HG03066 (cell line): ENCODE data around the gene ERMAP.
"Not testable (repeated sequence)": the region's sequence is repeated elsewhere in the genome, so short reads cannot be mapped to it uniquely, and the experiment has no call there.

ENCODE experiments used
- ATAC-seq: cut with Tn5 transposase; IDR thresholded peaks from one replicate; pipeline ENCODE4 v1.9.1; 2021; ENCODE audit warnings: low read depth; ENCODE audit not compliant: unreplicated experiment

Gene ERMAP

GRCh38 chr1:42841440-42842147 is 24.7 kb downstream of the ERMAP start:
- ATAC-seq = no peak

- ATAC-seq = no peak
These were observed 27.7 kb downstream of the ERMAP start for GRCh38 chr1:42844592-42845140.

- ATAC-seq = no peak
These were observed 28.3 kb downstream of the ERMAP start for GRCh38 chr1:42845193-42845592.

GRCh38 chr1:42845866-42846256 is 28.9 kb downstream of the ERMAP start:
- peak; percentile 26 for ATAC-seq

- peak; percentile 85 for ATAC-seq
These were observed 29.6 kb downstream of the ERMAP start, which contains the start of gene ZNF691 for GRCh38 chr1:42846257-42847110. TSS of gene ZNF691 (plus strand) at chr1:42846613. CDS start at chr1:42849659, 3,046 bp downstream.

- no peak for ATAC-seq
These were observed 30.2 kb downstream of the ERMAP start for GRCh38 chr1:42847111-42847595.

- no peak for ATAC-seq
These were observed 31.0 kb downstream of the ERMAP start for GRCh38 chr1:42847721-42848460.

- no peak for ATAC-seq
These were observed 32.1 kb downstream of the ERMAP start for GRCh38 chr1:42848823-42849537.

GRCh38 chr1:42849944-42850343 is 33.0 kb downstream of the ERMAP start:
- ATAC-seq = no peak

GRCh38 chr1:42851420-42851819 is 34.5 kb downstream of the ERMAP start:
- ATAC-seq = no peak

GRCh38 chr1:42851960-42852607 is 35.2 kb downstream of the ERMAP start:
- no peak for ATAC-seq

- no peak for ATAC-seq
These were observed 35.7 kb downstream of the ERMAP start for GRCh38 chr1:42852608-42852980.

- ATAC-seq = no peak
These were observed 36.4 kb downstream of the ERMAP start for GRCh38 chr1:42853116-42853884.

- ATAC-seq = not testable (repeated sequence)
These were observed 39.6 kb downstream of the ERMAP start for GRCh38 chr1:42856554-42856953.

- not testable (repeated sequence) for ATAC-seq
These were observed 42.4 kb downstream of the ERMAP start for GRCh38 chr1:42859366-42859765.

- no peak for ATAC-seq
These were observed 43.6 kb downstream of the ERMAP start for GRCh38 chr1:42860339-42861013.

GRCh38 chr1:42861014-42861399 is 44.1 kb downstream of the ERMAP start:
- no peak for ATAC-seq

GRCh38 chr1:42866549-42866948 is 49.6 kb downstream of the ERMAP start:
- ATAC-seq = no peak
